Middle frontal gyrus (tissue), 1 donor: ENCODE results near the gene PDILT.
A peak's percentile ranks its signal among the peaks of the same experiment; 100 is the strongest.

Source experiments
- DNase-seq: peaks from one replicate; pipeline ENCODE4 v3.0.0-alpha.2; 2015; ENCODE audit warnings: low spot score; ENCODE audit errors: extremely low spot score

The PDILT gene

GRCh38 chr16:20402651-20403050 is 1.9 kb downstream of the PDILT start:
- no peak for DNase-seq

- no peak for DNase-seq
Measured at GRCh38 chr16:20401475-20402016, 3.0 kb downstream of the PDILT start.

- no peak for DNase-seq
Measured at GRCh38 chr16:20401066-20401465, 3.5 kb downstream of the PDILT start.

GRCh38 chr16:20399185-20399584 is 5.4 kb downstream of the PDILT start:
- DNase-seq: no peak

GRCh38 chr16:20398603-20399002 is 5.9 kb downstream of the PDILT start:
- no peak for DNase-seq

GRCh38 chr16:20397468-20398074 is 7.0 kb downstream of the PDILT start:
- no peak for DNase-seq

GRCh38 chr16:20396846-20397467 is 7.6 kb downstream of the PDILT start:
- DNase-seq: no peak

- DNase-seq: no peak
Measured at GRCh38 chr16:20395946-20396345, 8.6 kb downstream of the PDILT start.

GRCh38 chr16:20393801-20394577 is 10.5 kb downstream of the PDILT start:
- DNase-seq: no peak

GRCh38 chr16:20391045-20391444 is 13.5 kb downstream of the PDILT start:
- no peak for DNase-seq

GRCh38 chr16:20388854-20389253 is 15.7 kb downstream of the PDILT start:
- DNase-seq: no peak

- no peak for DNase-seq
Measured at GRCh38 chr16:20387978-20388377, 16.6 kb downstream of the PDILT start.

GRCh38 chr16:20385844-20386832 is 18.4 kb downstream of the PDILT start:
- peak; percentile 27 for DNase-seq

- peak; percentile 67 for DNase-seq
Measured at GRCh38 chr16:20383106-20384029, 21.2 kb downstream of the PDILT start.

GRCh38 chr16:20382202-20382948 is 22.2 kb downstream of the PDILT start:
- DNase-seq: no peak

- no peak for DNase-seq
Measured at GRCh38 chr16:20380782-20381181, 23.8 kb downstream of the PDILT start.

- DNase-seq: no peak
Measured at GRCh38 chr16:20377181-20377580, 27.4 kb downstream of the PDILT start.

GRCh38 chr16:20372701-20373100 is 31.8 kb downstream of the PDILT start:
- no peak for DNase-seq

- no peak for DNase-seq
Measured at GRCh38 chr16:20369452-20370054, 35.0 kb downstream of the PDILT start.
